GM23248 (cell line): ENCODE measurements around the gene CWH43. TPM values are rescaled to one million over a fixed set of nuclear protein-coding genes. Genes with fewer than 3 reads are reported as not detected.
"Not testable (repeated sequence)": the region's sequence is repeated elsewhere in the genome, so short reads cannot be mapped to it uniquely, and the experiment has no call there.

Source experiments
- DNase-seq: peaks from one replicate; pipeline ENCODE4 v3.0.0-alpha.2; 2015
- H2AFZ ChIP-seq: fragments of 200-600 bp; sonication (generic); 2 replicates; pipeline ENCODE4 v1.6.1; 2016; ENCODE audit warnings: antibody characterized with exemption
- H3F3A ChIP-seq: fragments of 200-600 bp; sonication (generic); 2 replicates; pipeline ENCODE4 v1.6.1; 2016; ENCODE audit warnings: mild to moderate bottlenecking, antibody characterized with exemption, mixed run types; ENCODE audit not compliant: insufficient read depth
- H3K27ac ChIP-seq: fragments of 200-600 bp; sonication (generic); 2 replicates; pipeline ENCODE4 v1.5.1; 2016; ENCODE audit warnings: mild to moderate bottlenecking
- H3K27me3 ChIP-seq: fragments of 200-600 bp; sonication (generic); replicated peaks from 2 replicates; pipeline ENCODE4 v1.6.1; 2016; ENCODE audit warnings: mild to moderate bottlenecking; ENCODE audit not compliant: insufficient read depth
- H3K36me3 ChIP-seq: fragments of 200-600 bp; sonication (generic); 2 replicates; pipeline ENCODE4 v1.6.1; 2016; ENCODE audit warnings: low read depth, mild to moderate bottlenecking
- H3K4me1 ChIP-seq: fragments of 200-600 bp; sonication (generic); 2 replicates; pipeline ENCODE4 v1.6.1; 2016; ENCODE audit warnings: mild to moderate bottlenecking; ENCODE audit not compliant: insufficient read depth
- H3K4me2 ChIP-seq: fragments of 200-600 bp; sonication (generic); one replicate; pipeline ENCODE4 v1.6.1; 2016; ENCODE audit warnings: mild to moderate bottlenecking; ENCODE audit not compliant: unreplicated experiment
- H3K4me3 ChIP-seq: fragments of 200-600 bp; sonication (generic); 2 replicates; pipeline ENCODE4 v1.5.1; 2016; ENCODE audit warnings: mild to moderate bottlenecking
- H3K79me2 ChIP-seq: fragments of 200-600 bp; sonication (generic); 2 replicates; pipeline ENCODE4 v1.6.1; 2016; ENCODE audit warnings: mild to moderate bottlenecking; ENCODE audit not compliant: insufficient read depth
- H3K9ac ChIP-seq: fragments of 200-600 bp; sonication (generic); 2 replicates; pipeline ENCODE4 v1.6.1; 2016; ENCODE audit warnings: mild to moderate bottlenecking
- H3K9me2 ChIP-seq: fragments of 200-600 bp; sonication (generic); 2 replicates; pipeline ENCODE4 v1.6.1; 2016; ENCODE audit warnings: mixed run types, mild to moderate bottlenecking, moderate library complexity; ENCODE audit not compliant: insufficient read depth
- H3K9me3 ChIP-seq: fragments of 200-600 bp; sonication (generic); one replicate; pipeline ENCODE4 v1.6.1; 2017; ENCODE audit warnings: low read depth
- H4K20me1 ChIP-seq: fragments of 200-600 bp; sonication (generic); 2 replicates; pipeline ENCODE4 v1.6.0; 2016; ENCODE audit not compliant: insufficient read depth
- WGBS, 2 experiments: methylation state at CpG; one replicate each; pipeline ENCODE4 v1.1.6; 2015 to 2017; ENCODE audit warnings: low lambda C conversion rate in 2 of 2, low coverage in 1 of 2; ENCODE audit errors: missing lambda C conversion rate in 2 of 2; 5-methylcytosine and 5-hydroxymethylcytosine counted together
- in situ Hi-C: fragments of 300-500 bp; cut with MboI; formaldehyde crosslinking; loops from 2 replicates; pipeline ENCODE4 v1.15.0; 2020
- polyA plus RNA-seq: library from polyadenylated mRNA; unstranded; fragments of >200 nt; fragmentation: Nextera tagmentation; extraction: Ambion mirVana; gene quantifications from 2 replicates; pipeline ENCODE4 v1.2.1, GENCODE V29; 2016
- total RNA-seq: library from RNA; depleted of rRNA; stranded (reverse); fragments of >200 nt; shearing (Covaris generic); gene quantifications from 2 replicates; pipeline ENCODE4 v1.2.3, GENCODE V29; 2014

CWH43 gene
- total and polyA plus RNA-seq, 2 experiments from 2014 or later: not detected

DNA sequence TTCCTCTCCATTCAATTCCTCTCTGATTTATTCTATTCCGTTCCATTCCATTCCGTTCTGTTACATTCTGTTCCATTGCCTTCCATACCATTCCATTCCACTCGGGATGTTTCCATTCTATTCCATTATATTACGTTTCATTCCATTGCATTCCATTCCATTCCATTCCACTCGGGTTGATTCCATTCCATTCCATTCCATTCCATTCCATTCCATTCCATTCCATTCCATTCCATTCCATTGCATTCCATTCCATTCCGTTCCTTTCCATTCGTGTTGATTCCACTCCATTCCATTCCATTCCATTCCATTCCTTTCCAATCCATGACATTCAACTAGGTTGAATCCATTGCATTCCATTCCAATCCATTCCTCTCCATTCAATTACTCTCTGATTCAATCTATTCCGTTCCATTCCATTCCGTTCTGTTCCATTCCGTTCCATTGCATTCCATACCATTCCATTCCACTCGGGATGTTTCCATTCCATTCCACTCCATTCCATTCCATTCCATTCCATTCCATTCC is 106.6 kb downstream of the CWH43 start:
- H4K20me1 ChIP-seq, H3K9ac ChIP-seq, H3K4me3 ChIP-seq, H3K4me1 ChIP-seq, DNase-seq, in situ Hi-C loops, H2AFZ ChIP-seq, H3K79me2 ChIP-seq, H3K36me3 ChIP-seq, H3K9me3 ChIP-seq, H3K4me2 ChIP-seq, H3F3A ChIP-seq, H3K27ac ChIP-seq, H3K27me3 ChIP-seq, H3K9me2 ChIP-seq: not testable (repeated sequence)
- WGBS, 2 experiments: 23 to 26% methylated on average over 11 of the region's 11 CpGs

DNA sequence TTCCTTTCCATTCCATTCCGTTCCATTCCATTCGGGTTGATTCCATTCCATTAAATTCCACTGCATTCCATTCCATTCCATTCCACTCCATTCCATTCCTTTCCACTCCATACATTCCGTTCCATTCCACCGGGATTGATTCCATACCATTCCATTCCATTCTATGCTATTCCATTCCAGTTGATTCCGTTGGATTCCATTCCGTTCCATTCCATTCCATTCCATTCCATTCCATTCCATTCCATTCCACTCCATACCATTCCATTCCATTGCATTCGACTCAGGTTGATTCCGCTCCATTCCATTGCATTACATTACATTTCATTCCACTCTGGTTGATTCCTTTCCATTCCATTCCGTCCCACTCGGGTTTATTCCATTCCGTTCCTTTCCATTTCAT is 110.1 kb downstream of the CWH43 start:
- H3K9ac ChIP-seq, DNase-seq, H2AFZ ChIP-seq, H3K9me3 ChIP-seq, H3K4me2 ChIP-seq, H3K4me1 ChIP-seq, H3K36me3 ChIP-seq, H4K20me1 ChIP-seq, H3K9me2 ChIP-seq, H3K79me2 ChIP-seq, H3K27ac ChIP-seq, H3K27me3 ChIP-seq, H3K4me3 ChIP-seq, H3F3A ChIP-seq, in situ Hi-C loops: not testable (repeated sequence)
- 20 to 30% methylated on average over 11 of the region's 11 CpGs for WGBS, 2 experiments

DNA sequence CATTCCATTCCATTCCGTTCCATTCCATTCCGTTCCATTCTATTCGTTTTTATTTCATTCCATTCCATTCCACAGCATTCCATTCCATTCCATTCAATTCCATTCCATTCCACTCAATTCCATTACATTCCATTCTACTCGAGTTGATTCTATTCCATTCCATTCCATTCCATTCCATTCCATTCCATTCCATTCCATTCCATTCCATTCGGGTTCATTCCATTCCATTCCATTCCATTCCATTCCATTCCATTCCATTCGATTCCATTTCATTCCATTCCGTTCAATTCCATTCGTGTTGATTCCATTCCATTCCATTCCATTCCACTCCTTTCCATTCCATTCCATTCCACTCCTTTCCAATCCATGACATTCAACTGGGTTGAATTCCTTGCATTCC is 110.6 kb downstream of the CWH43 start:
- WGBS, 2 experiments: 24 to 27% methylated on average over 8 of the region's 8 CpGs

DNA sequence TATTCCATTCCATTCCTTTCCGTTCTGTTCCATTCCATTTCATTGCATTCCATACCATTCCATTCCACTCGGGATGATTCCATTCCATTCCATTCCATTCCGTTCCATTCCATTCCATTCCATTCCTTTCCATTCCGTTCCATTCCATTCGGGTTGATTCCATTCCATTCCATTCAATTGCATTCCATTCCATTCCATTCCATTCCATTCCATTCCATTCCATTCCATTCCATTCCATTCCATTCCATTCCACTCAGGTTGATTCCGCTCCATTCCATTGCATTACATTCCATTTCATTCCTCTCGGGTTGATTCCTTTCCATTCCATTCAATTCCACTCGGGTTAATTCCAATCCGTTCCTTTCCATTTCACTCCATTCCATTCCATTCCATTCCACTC is 111.0 kb downstream of the CWH43 start:
- H3K27me3 ChIP-seq, H3F3A ChIP-seq, H3K9me2 ChIP-seq, DNase-seq, H3K4me1 ChIP-seq, H4K20me1 ChIP-seq, H3K79me2 ChIP-seq, H3K9ac ChIP-seq, H3K27ac ChIP-seq, H3K4me2 ChIP-seq, H3K36me3 ChIP-seq, H2AFZ ChIP-seq, in situ Hi-C loops, H3K4me3 ChIP-seq, H3K9me3 ChIP-seq: not testable (repeated sequence)
- 22 to 29% methylated on average over 9 of the region's 9 CpGs for WGBS, 2 experiments

More for the DNA sequence above, 110.6 kb downstream of the CWH43 start:
- H3K9me3 ChIP-seq, H4K20me1 ChIP-seq, H3K79me2 ChIP-seq, H3K27me3 ChIP-seq, in situ Hi-C loops, H3K4me2 ChIP-seq, H3K27ac ChIP-seq, H3F3A ChIP-seq, H3K9ac ChIP-seq, H3K4me3 ChIP-seq, H3K4me1 ChIP-seq, DNase-seq, H2AFZ ChIP-seq, H3K36me3 ChIP-seq, H3K9me2 ChIP-seq: not testable (repeated sequence)

DNA sequence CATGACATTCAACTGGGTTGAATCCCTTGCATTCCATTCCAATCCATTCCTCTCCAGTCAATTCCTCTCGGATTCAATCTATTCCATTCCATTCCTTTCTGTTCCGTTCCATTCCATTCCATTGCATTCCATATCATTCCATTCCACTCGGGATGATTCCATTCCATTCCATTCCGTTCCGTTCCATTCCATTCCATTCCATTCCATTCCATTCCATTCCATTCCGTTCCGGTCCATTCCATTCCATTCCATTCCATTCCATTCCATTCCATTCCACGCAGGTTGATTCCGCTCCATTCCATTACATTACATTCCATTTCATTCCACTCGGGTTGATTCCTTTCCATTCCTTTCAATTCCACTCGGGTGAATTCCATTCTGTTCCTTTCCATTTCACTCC is 111.4 kb downstream of the CWH43 start:
- WGBS, 2 experiments: 20 to 28% methylated on average over 11 of the region's 11 CpGs
- H3F3A ChIP-seq, H3K79me2 ChIP-seq, H3K4me1 ChIP-seq, H3K4me3 ChIP-seq, H3K9me3 ChIP-seq, H3K4me2 ChIP-seq, H3K9ac ChIP-seq, H4K20me1 ChIP-seq, DNase-seq, H3K9me2 ChIP-seq, H3K27me3 ChIP-seq, H2AFZ ChIP-seq, H3K36me3 ChIP-seq, in situ Hi-C loops, H3K27ac ChIP-seq: not testable (repeated sequence)

DNA sequence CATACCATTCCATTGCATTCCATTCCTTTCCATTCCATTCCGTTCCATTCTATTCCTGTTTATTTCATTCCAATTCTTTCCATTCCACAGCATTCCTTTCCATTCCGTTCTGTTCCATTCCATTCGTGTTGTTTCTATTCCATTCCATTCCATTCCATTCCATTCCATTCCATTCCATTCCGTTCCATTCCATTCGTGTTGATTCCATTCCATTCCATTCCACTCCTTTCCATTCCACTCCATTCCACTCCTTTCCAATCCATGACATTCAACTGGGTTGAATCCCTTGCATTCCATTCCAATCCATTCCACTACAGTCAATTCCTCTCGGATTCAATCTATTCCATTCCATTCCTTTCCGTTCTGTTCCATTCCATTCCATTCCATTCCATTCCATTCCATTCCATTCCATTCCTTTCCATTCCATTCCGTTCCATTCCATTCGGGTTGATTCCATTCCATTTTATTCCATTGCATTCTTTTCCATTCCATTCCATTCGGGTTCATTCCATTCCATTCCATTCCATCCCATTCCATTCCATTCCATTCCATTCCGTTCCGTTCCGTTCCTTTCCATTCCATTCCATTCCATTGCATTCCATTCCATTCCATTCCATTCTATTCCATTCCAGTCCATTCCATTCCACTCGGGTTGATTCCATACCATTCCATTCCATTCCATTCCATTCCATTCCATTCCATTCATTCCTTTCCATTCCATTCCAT is 112.1 kb downstream of the CWH43 start:
- H4K20me1 ChIP-seq, H3K4me2 ChIP-seq, H3K36me3 ChIP-seq, H3K9me3 ChIP-seq, H3K9me2 ChIP-seq, H3K27me3 ChIP-seq, DNase-seq, H3K4me3 ChIP-seq, H2AFZ ChIP-seq, H3K9ac ChIP-seq, H3K4me1 ChIP-seq, H3K27ac ChIP-seq, H3K79me2 ChIP-seq, H3F3A ChIP-seq, in situ Hi-C loops: not testable (repeated sequence)
- WGBS, 2 experiments: 24 to 27% methylated on average over 14 of the region's 14 CpGs

DNA sequence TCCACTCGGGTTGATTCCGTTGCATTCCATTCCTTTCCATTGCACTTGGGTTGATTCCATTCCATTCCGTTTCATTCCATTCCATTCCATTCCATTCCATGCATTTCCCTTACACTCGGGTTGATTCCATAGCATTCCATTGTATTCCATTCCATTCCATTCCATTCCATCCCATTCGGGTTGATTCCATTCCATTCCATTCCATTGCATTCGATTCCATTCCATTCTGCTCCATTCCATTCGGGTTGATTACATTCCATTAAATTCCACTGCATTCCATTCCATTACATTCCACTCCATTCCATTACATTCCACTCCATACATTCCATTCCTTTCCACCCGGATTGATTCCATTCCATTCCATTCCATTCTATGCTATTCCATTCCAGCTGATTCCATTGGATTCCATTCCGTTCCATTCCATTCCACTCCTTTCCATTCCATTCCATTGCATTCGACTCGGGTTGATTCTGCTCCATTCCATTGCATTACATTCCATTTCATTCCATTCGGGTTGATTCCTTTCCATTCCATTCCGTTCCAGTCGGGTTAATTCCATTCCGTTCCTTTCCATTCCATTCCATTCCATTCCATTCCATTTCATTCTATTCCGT is 113.9 kb downstream of the CWH43 start:
- H3K27ac ChIP-seq, H2AFZ ChIP-seq, H4K20me1 ChIP-seq, H3K9ac ChIP-seq, H3F3A ChIP-seq, H3K4me1 ChIP-seq, H3K27me3 ChIP-seq, H3K36me3 ChIP-seq, H3K9me3 ChIP-seq, H3K79me2 ChIP-seq, H3K4me2 ChIP-seq, H3K9me2 ChIP-seq, DNase-seq, H3K4me3 ChIP-seq, in situ Hi-C loops: not testable (repeated sequence)
- WGBS, 2 experiments: 25 to 26% methylated on average over 16 of the region's 16 CpGs
